Measurements from ENCODE around the gene PRRT4. TPM values are rescaled to one million over a fixed set of nuclear protein-coding genes. Genes with fewer than 3 reads are reported as not detected.

The PRRT4 gene
- total RNA-seq, result 0.32 TPM in 1 of 2 replicates, not detected in the other

GRCh38 chr7:128361411-128362379 lies at the start of gene PRRT4:
Gene PRRT4 (minus strand): TSS chr7:128361690.

GRCh38 chr7:128409596-128410450 lies 48.3 kb upstream of the PRRT4 start, which contains the start of gene IMPDH1:
Gene IMPDH1 (minus strand): TSS chr7:128409982. CDS start chr7:128409901, 81 bp downstream.

GRCh38 chr7:128343554-128344430 lies 17.7 kb downstream of the PRRT4 start, which contains the start of gene RBM28:
Gene RBM28 (minus strand): TSS chr7:128343908. CDS start chr7:128343793, 115 bp downstream.

Other genes with a start within 250 kb of the PRRT4 start
- not detected in 2 replicates for gene LEP, start 120.4 kb downstream of the PRRT4 start, total RNA-seq
- 15.3 and 19.6 TPM in 2 replicates for gene RBM28, start 17.8 kb downstream of the PRRT4 start, total RNA-seq
- gene IMPDH1, start 48.3 kb upstream of the PRRT4 start, total RNA-seq, result 51.2 and 64.6 TPM in 2 replicates
- gene HILPDA, start 94.2 kb upstream of the PRRT4 start, total RNA-seq, result 11.1 and 17.9 TPM in 2 replicates
- gene METTL2B, start 115.1 kb upstream of the PRRT4 start, total RNA-seq, result 36.7 and 51.5 TPM in 2 replicates

All from epithelial cell of umbilical artery (primary cell).